PC-9 (cell line): ENCODE results near the gene VRK1. TPM values are rescaled to one million over a fixed set of nuclear protein-coding genes. Genes with fewer than 3 reads are reported as not detected.

Source experiments
- BruUV-seq: library from RNA; stranded (reverse); fragments of 400-500 nt; replicated peaks from 2 replicates; lab custom pipeline; 2021; lab: Mats Ljungman, UMichigan
- CTCF ChIA-PET: fragments of 300-600 bp; sonication (Branson Sonifier 250); formaldehyde crosslinking; loops from one replicate; lab custom pipeline; 2022; ENCODE audit warnings: antibody characterized with exemption; lab: Charles Lee
- POLR2A ChIA-PET: fragments of 300-600 bp; sonication (Branson Sonifier 250); formaldehyde crosslinking; loops from one replicate; lab custom pipeline; 2022; ENCODE audit warnings: antibody characterized with exemption; ENCODE audit not compliant: unreplicated experiment; lab: Charles Lee
- DNase-seq, 2 experiments: peaks; one replicate each; pipeline versions ENCODE4 v3.0.0 to v3.0.0-alpha.2; 2015 to 2022; ENCODE audit warnings: mixed read lengths in 1 of 2
- H2AFZ ChIP-seq: fragments of 200-600 bp; sonication (generic); 2 replicates; pipeline ENCODE4 v1.8.1; 2017; ENCODE audit warnings: antibody characterized with exemption
- H3F3A ChIP-seq: fragments of 200-600 bp; sonication (generic); 2 replicates; pipeline ENCODE4 v1.8.1; 2017; ENCODE audit warnings: antibody characterized with exemption, mild to moderate bottlenecking, low read depth; ENCODE audit not compliant: insufficient read depth
- H3K27ac ChIP-seq: fragments of 200-600 bp; sonication (generic); 2 replicates; pipeline ENCODE4 v1.6.1; 2016; ENCODE audit warnings: mixed run types
- H3K27me3 ChIP-seq: fragments of 200-600 bp; sonication (generic); 2 replicates; pipeline ENCODE4 v1.6.1; 2016; ENCODE audit warnings: low read depth, mixed run types; ENCODE audit not compliant: insufficient read depth
- H3K36me3 ChIP-seq: fragments of 200-600 bp; sonication (generic); 2 replicates; pipeline ENCODE4 v1.6.1; 2016; ENCODE audit warnings: low read depth, mixed run types
- H3K4me1 ChIP-seq: fragments of 200-600 bp; sonication (generic); replicated peaks from 2 replicates; pipeline ENCODE4 v1.6.1; 2016; ENCODE audit warnings: mixed run types; ENCODE audit not compliant: insufficient read depth
- H3K4me2 ChIP-seq: fragments of 200-600 bp; sonication (generic); 2 replicates; pipeline ENCODE4 v1.6.1; 2017; ENCODE audit warnings: mixed run types
- H3K4me3 ChIP-seq: fragments of 200-600 bp; sonication (generic); 2 replicates; pipeline ENCODE4 v1.6.1; 2016; ENCODE audit warnings: mixed run types
- H3K79me2 ChIP-seq: fragments of 200-600 bp; sonication (generic); 2 replicates; pipeline ENCODE4 v1.6.1; 2017; ENCODE audit warnings: low read depth, mixed run types
- H3K9me2 ChIP-seq: fragments of 200-600 bp; sonication (generic); 2 replicates; pipeline ENCODE4 v1.8.1; 2017; ENCODE audit warnings: mild to moderate bottlenecking; ENCODE audit not compliant: insufficient read depth
- H3K9me3 ChIP-seq: fragments of 200-600 bp; sonication (generic); 2 replicates; pipeline ENCODE4 v1.8.1; 2016; ENCODE audit warnings: low read depth; ENCODE audit not compliant: insufficient read depth
- H4K20me1 ChIP-seq: fragments of 200-600 bp; sonication (generic); 2 replicates; pipeline ENCODE4 v1.8.1; 2017; ENCODE audit not compliant: insufficient read depth
- CTCF ChIP-seq: fragments of 200-600 bp; sonication (generic); conservative IDR thresholded peaks from 2 replicates; pipeline ENCODE4 v1.6.1; 2017; ENCODE audit warnings: mixed run types, antibody characterized with exemption, mild to moderate bottlenecking, moderate library complexity
- EZH2 ChIP-seq: fragments of 200-600 bp; sonication (generic); IDR thresholded peaks from 2 replicates; pipeline ENCODE4 v1.8.0; 2017; ENCODE audit warnings: antibody characterized with exemption, low read depth
- intact Hi-C: fragments of 100-400 bp; cut with micrococcal nuclease; formaldehyde crosslinking; loops from one replicate; pipeline ENCODE4 v1.10.0; 2022; ENCODE audit not compliant: unreplicated experiment
- total RNA-seq: library from RNA; stranded (reverse); gene quantifications from 2 replicates; pipeline ENCODE4 v1.2.3, GENCODE V29; 2021

The VRK1 gene
- total RNA-seq, 1 experiment from 2014 or later: 6.8 TPM

GRCh38 chr14:96832351-96832750, 35.2 kb downstream of the VRK1 start:
- ChIA-PET CTCF (no interaction called here), POLR2A (no interaction called here)
- peaks cover 8% of the 10 kb centered on the region; the same call in 1 of the 2 replicates for H3K79me2 ChIP-seq
- no peaks in the 10 kb centered on the region for H3K9me3 ChIP-seq
- BruUV-seq: no TSS peak
- no peak overlapping the region for H2AFZ ChIP-seq
- no peak overlapping the region for H3K4me3 ChIP-seq
- H3K4me1 ChIP-seq: no peaks in the 10 kb centered on the region
- H4K20me1 ChIP-seq: no peaks in the 10 kb centered on the region
- H3K9me2 ChIP-seq: no peaks in the 10 kb centered on the region
- no peaks in the 10 kb centered on the region for H3K27me3 ChIP-seq
- no peak overlapping the region for H3K4me2 ChIP-seq
- H3K27ac ChIP-seq: no peak overlapping the region
- H3K36me3 ChIP-seq: no peaks in the 10 kb centered on the region
- DNase-seq: no peak
- intact Hi-C loops: no loop called here
- TF ChIP-seq CTCF (no peak), EZH2 (no peak)
- no peaks in the 10 kb centered on the region for H3F3A ChIP-seq

GRCh38 chr14:96838449-96838848, 41.3 kb downstream of the VRK1 start:
- Histone ChIP-seq H3F3A (no peaks in the 10 kb centered on the region), H2AFZ (no peak overlapping the region), H3K27me3 (no peaks in the 10 kb centered on the region), H3K36me3 (0 out of 2 replicates have a peak, but pooled peaks cover 4% of the 10 kb centered on the region), H3K4me1 (no peaks in the 10 kb centered on the region), H3K9me3 (no peaks in the 10 kb centered on the region), H3K9me2 (no peaks in the 10 kb centered on the region), H3K79me2 (no peaks in the 10 kb centered on the region), H3K4me3 (no peak overlapping the region), H4K20me1 (no peaks in the 10 kb centered on the region), H3K27ac (no peak overlapping the region), H3K4me2 (no peak overlapping the region)
- TF ChIP-seq CTCF (no peak), EZH2 (no peak)
- BruUV-seq: no TSS peak
- no peak for DNase-seq
- ChIA-PET CTCF (no interaction called here), POLR2A (no interaction called here)
- intact Hi-C loops: no loop called here

GRCh38 chr14:96839251-96839650, 42.1 kb downstream of the VRK1 start:
- no peaks in the 10 kb centered on the region for H3K27me3 ChIP-seq
- intact Hi-C loops: no loop called here
- H3K36me3 ChIP-seq: 0 out of 2 replicates have a peak, but pooled peaks cover 4% of the 10 kb centered on the region
- no peak for TF ChIP-seq CTCF
- TF ChIP-seq EZH2: no peak
- no peak overlapping the region for H3K4me3 ChIP-seq
- H3K4me1 ChIP-seq: no peaks in the 10 kb centered on the region
- CTCF ChIA-PET: no interaction called here
- no peaks in the 10 kb centered on the region for H3K79me2 ChIP-seq
- no peaks in the 10 kb centered on the region for H3F3A ChIP-seq
- POLR2A ChIA-PET: no interaction called here
- no peak overlapping the region for H2AFZ ChIP-seq
- no peaks in the 10 kb centered on the region for H3K9me2 ChIP-seq
- BruUV-seq: no TSS peak
- no peaks in the 10 kb centered on the region for H4K20me1 ChIP-seq
- no peaks in the 10 kb centered on the region for H3K9me3 ChIP-seq
- H3K27ac ChIP-seq: no peak overlapping the region
- no peak overlapping the region for H3K4me2 ChIP-seq
- DNase-seq: no peak
